ENCODE results near the gene SHCBP1L. TPM values are rescaled to one million over a fixed set of nuclear protein-coding genes. Genes with fewer than 3 reads are reported as not detected.

The SHCBP1L gene
- total RNA-seq, 2 experiments from 2014 or later = not detected

DNA sequence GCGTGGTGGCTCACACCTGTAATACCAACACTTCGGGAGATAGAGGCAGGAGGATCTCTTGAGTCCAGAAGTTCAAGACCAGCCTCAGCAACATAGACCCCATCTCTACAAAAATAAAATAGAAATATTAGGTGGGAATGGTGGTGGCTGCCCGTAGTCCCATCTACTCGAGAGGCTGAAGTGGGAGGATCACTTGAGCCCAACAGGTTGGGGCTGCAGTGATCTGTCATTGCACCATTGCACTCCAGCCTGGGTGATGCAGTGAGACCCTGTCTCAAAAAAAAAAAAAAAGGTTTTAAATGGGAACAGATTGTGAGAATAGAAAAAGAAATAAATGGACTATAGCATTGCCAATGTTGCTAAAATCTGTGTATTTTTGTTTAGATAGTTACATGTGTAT, 102.6 kb downstream of the SHCBP1L start:
- no peak for DNase-seq
- Mint-ChIP-seq H3K27me3 (ENCODE audit: low read depth) (no peaks in the 10 kb centered on the region), H3K4me3 (no peak overlapping the region), H3K9me3 (no peaks in the 10 kb centered on the region), H3K4me1 (ENCODE audit: low read depth) (peaks cover 57% of the 10 kb centered on the region), H3K27ac (no peak overlapping the region), H3K36me3 (ENCODE audit: low read depth) (peaks cover 73% of the 10 kb centered on the region)
- CTCF ChIA-PET = no interaction called here
- intact Hi-C loops (cut with micrococcal nuclease) = no loop called here

Other genes with a start within 250 kb of the SHCBP1L start
- 1 to 10 TPM; 4.6 to 5.9 TPM for gene NPL, start 163.4 kb downstream of the SHCBP1L start, total RNA-seq
- gene DHX9, start 113.8 kb downstream of the SHCBP1L start, total RNA-seq = 100 to 1,000 TPM; 194 TPM
- gene LAMC1, start 70.3 kb upstream of the SHCBP1L start, total RNA-seq = under 1 TPM in 1 of 2 experiments, not detected in 1; 0.10 TPM
- gene LAMC2, start 233.1 kb upstream of the SHCBP1L start, total RNA-seq = under 1 TPM in 1 of 2 experiments, not detected in 1; 0.05 TPM